ENCODE results near the gene KCNAB1.
A peak's percentile ranks its signal among the peaks of the same experiment; 100 is the strongest.
"Not testable (repeated sequence)": the region's sequence is repeated elsewhere in the genome, so short reads cannot be mapped to it uniquely, and the experiment has no call there.

The KCNAB1 gene

DNA sequence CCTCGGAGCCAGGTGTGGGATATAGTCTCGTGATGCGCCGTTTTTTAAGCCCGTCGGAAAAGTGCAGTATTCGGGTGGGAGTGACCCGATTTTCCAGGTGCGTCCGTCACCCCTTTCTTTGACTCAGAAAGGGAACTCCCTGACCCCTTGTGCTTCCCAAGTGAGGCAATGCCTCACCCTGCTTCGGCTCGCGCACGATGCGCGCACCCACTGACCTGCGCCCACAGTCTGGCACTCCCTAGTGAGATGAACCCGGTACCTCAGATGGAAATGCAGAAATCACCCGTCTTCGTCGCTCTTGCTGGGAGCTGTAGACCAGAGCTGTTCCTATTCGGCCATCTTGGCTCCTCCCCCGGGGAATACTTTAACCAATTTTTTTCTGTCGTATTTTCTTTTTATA is 164.3 kb downstream of the KCNAB1 start:
- DNase-seq: not testable (repeated sequence)

DNA sequence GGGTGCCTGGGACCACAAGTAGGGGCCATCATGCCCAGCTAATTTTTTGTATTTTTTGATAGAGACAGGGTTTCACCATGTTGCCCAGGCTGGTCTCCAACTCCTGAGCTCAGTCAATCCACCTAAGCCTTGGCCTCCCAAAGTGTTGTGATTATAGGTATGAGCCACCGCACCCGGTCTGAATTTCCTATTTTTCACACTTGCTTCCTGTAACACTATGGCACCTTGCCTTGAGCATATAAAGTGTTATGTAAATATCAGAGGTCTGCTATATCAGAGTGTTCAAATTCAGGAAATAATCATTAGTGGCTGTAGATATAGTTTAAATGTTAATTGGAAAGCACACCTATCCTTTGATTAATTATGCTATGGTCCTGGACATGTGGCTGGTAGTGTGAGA is 165.2 kb downstream of the KCNAB1 start:
- no peak for DNase-seq

DNA sequence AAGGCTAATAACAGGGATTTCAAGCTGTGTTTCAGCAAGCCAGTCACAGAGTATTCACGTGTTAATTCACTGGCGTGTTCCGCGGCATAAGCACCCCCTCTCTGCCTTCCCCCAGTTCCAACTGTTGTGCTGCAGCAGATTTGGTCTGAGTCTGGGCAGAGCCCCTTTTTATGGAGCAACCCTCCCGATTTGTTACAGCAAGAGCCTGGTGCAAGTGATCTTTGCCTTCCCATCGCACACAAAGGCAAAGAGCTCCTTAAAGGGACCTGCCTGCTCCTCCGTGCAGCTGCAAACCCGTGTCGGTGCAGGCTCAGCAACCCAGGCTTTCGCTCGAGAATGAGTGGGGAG is 170.5 kb downstream of the KCNAB1 start:
- DNase-seq: no peak

DNA sequence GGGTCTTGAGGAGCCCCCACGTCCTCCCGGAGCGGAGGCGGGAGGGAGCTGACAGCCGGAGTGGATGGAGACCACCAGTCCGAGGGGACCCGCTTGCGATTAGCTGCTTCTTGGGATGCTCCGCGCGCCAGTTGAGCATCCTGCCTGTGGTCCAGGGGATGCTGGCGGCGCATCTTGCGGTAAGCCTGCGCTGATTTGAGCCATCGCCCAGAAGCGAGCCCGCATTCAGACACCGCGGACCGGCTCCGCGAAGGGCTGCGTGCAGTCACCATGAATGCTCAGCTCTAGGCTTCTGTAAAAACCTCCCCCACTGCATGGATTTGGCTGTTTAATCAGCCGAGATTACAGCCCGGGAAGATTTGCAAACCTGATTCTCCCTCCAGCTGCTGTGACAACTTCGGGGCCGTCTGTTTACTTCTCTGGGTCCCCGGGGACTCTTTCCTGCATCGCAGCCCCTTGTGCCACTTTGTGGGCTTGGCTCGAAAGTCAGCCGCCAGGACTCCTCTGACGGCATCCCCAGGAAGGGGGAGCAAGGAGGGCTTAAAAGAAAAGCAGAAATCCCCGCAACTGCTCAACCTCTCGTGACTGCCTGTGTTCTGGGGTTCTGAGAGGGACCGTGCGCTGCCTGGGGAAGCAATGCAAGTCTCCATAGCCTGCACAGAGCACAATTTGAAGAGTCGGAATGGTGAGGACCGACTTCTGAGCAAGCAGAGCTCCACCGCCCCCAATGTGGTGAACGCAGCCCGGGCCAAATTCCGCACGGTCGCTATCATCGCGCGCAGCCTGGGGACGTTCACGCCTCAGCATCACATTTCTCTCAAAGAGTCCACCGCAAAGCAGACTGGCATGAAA is 171.1 kb downstream of the KCNAB1 start:
- peak; percentile 77 to 87 (median 85) for DNase-seq

DNA sequence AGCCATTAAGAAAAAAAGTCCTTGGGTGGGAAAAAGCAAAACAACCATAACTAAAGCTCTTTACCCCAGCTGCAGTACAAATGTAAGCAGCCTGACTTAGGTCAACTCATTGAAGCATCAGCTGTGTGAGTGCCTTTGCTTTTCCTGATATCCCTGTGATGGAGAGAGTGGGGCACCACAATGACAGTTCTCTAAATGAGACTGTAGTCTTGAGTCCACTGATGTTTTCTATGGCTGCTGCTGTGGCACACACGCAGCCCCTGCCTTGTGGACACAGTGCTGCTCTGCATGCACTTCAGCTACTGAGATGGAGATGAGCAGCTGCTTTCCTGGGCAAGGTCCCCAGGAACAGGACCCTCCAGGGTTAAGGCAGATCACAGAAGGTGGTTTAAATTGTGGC is 173.2 kb downstream of the KCNAB1 start:
- no peak for DNase-seq

DNA sequence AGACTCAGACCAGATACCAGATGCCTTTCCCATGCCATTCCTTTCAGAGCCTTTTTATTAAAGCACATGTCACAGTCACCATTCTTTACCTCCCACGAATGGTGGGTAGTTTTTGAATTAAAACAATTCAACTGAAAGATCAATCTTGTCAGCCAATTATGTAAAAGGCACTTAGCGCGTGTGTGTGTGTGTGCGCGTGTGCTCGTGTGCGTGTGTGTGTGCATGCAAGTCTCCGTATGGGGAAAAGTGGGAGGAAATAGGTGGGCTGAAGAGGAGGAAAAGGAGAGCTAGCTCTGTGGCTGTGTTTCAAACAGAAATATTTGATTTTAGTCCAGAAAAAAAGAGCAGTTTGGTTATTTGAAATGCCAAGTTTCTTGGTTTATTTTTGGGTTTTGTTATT is 177.2 kb downstream of the KCNAB1 start:
- DNase-seq: no peak

DNA sequence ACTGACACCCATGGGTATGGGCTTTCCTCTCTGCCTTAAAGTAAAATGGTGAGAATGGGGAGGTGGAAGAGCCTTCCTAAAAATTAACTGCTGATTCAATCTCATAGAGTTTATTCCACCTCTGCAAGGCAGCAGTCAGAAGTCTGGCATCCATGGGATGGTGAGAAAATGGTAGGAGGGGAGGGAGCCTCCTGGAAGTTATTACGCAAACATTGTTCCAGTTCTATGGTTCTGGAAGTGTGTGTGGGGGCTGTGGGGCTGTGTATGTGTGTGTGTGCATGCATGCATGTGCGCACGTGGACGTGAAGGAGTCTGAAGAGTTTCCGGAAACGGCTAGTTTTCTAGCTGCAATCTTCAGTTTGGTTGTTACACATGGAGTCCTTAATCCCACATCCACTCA is 177.6 kb downstream of the KCNAB1 start:
- no peak for DNase-seq

DNA sequence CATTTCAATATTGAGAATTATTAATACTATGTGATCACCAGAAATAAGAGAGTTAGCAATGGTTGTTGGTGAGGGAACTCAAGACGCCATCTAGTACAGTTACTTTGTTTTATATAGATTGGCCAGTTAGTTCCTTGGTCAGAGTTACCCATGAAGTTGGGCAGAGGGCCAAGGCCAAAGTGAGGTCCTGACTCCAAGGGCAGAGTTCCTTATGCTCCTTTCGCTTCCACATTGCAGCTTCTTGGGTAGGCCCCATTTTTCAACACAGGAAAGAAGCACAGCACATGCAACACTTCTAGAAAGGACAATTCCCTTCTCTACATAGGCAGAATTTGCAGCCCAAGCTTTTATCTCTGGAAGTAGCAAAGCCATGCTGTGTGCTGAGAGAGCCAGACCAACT is 178.6 kb downstream of the KCNAB1 start:
- DNase-seq: peak; percentile 86 to 89 (median 88)

DNA sequence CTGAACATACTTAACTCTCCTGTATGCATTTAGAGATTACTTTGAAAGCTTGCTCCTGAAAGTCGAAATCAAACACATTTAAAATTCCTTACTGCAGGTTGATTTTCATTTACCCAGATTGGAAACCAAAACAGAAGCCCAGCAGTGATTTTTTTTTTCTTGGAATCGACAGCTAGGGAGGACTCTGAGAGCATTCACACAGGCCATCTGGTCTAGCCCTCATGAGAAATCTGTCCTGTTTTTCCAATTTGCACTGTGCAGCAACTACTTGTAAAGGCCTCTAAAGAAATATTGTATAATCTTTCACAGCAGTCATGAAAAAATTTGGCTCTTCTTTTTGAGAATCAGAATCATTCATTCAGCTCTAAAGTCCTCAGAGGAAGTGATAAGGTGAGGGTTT is 179.2 kb downstream of the KCNAB1 start:
- DNase-seq: no peak

DNA sequence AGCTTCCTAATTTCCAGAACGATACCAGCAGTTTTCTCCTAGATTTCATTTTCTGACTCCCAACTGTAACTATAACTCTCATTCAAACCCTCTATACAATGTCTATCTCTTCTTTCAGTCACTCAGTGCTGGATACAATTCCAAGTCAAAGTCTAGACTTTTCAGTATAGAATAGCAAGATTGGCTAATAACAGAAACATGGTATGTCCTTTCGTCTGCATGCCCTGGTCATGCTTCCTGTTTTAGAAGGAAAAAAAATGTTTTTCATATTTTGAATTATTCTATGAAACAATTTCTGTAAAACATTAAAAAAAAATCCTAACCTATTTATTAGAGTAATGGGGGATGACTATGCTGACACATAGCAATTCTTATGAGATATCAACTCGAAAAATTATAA is 180.0 kb downstream of the KCNAB1 start:
- DNase-seq: peak in 1 of 3 donors; percentile 35

DNA sequence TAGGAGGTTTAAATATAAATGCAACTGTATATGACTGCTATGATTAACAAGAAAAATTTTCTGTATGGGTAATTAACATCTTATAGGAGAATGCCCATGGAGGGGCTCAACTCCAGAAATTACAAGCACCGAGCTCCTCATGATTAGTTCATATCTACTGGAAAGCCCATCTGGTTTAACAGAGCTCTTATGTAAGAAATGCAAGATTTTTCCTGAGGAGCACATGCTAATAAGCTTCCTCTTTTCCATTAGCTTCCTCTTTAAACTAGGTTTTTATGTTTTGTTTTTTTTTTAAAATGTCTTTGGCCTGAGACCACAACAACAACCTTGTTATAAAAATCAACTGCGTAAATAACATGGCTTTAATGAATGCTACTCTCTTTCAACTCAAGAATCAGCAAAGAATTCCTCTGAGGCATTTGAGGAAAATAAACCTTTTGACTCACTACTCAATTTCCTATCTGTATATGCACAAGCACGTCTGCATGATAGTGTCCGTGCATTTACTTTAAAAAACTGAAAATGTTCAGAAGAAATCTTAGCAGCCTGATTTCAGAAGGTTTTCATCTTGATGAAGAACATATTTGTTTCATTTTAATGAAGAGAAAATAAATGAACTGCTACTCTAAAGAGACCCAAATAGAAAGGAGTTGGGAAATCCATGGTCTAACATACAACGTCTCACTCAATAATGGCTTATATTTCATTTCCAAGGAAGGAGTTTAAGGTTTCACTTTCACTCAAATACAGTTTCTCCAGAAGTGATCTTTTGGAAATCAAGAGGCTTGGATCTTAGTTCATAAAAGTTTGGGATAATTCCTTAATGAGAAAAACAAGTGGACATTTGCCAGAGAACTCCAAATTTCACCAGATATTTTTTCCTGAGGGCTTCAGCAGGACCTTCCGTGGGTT is 180.8 kb downstream of the KCNAB1 start:
- peak; percentile 66 to 86 (median 86) for DNase-seq

DNA sequence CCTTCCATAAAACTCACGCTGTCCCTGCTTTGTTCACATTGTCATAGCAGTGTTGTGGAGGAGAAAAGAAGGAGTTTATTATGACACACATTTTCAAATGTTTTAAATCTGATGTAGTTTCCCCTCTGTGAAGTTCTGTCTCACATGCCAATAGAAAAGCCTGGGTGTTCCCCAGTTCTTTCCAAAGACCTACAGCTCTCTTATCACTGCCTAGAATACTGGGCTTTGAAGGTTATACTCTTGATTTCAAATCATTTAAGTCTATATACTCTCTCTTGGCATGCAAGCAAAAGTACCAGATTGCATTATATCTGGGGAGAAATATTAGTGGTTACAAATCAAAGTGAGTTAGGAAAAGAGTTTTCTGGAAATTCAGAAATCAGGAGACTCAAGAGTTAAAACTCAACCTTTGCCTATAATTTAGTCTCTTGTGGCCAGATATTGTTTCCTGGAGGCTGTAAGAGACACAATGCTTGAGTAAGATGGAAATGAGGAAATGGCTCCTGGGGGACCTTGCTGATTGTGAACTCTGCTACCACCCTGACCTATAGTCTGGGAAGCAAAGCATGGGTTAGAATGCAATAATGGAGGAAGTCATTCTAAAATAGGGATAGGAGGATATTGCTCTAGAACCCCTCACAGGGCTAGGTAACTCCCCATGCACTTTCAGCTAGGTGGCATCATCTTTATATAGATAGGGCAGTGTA is 182.8 kb downstream of the KCNAB1 start:
- DNase-seq: peak; percentile 32 to 41 (median 34)

DNA sequence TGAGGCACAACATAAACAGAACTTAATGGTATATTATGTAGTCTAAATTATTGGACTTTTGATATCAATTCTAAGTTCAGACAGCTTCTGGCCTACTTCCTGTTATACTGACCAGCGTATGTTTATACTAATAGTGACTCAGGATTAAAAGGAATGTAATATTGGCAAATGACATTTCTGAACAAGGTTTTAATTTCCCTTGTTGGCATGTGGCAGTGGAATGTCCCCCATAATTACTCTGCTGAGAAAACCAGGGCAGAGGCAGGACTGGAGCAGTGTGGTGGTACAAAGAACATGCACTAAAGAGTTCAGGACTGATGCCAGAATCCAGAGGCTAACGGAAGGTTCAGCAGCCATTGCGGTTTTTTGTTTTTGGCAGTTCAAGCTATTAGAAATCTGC is 184.0 kb downstream of the KCNAB1 start:
- DNase-seq: no peak

DNA sequence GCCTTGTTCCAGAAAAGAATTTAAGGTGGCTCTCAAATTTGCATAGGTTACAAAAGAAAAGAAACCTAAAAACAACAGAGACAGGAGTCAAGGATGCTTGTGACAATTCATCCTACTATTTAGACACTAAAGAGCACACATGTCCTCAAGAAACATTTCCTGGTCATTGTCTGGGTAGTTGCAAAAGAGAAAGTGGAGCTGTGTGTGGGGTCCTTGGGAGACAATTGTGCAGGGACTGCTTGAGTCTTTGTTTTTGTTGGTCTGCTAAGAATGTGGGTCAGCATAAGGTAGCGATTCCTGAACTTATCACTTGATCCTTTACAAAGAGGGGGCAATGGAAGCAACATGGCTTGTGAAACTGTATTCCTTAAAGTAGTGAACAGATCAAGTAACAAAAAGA is 185.3 kb downstream of the KCNAB1 start:
- DNase-seq: no peak

DNA sequence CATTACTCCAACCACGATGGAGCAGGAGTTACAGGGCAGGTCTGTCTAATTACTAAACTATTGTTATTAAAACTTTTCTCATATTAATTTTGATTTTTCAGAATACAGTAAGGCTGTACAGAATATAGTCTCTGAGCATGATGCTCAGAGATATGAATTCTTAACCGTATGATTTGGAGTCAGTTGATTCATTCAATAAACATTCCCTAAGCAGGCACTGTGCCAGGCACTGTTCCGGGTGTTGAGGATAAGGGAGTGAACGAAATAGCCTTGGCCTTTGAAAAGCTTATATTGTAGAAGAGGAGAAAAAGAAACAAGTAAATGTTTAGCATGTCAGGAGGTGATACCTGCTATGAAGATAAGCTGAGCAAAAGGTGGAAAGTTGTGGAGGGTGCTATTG is 187.3 kb downstream of the KCNAB1 start:
- no peak for DNase-seq

DNA sequence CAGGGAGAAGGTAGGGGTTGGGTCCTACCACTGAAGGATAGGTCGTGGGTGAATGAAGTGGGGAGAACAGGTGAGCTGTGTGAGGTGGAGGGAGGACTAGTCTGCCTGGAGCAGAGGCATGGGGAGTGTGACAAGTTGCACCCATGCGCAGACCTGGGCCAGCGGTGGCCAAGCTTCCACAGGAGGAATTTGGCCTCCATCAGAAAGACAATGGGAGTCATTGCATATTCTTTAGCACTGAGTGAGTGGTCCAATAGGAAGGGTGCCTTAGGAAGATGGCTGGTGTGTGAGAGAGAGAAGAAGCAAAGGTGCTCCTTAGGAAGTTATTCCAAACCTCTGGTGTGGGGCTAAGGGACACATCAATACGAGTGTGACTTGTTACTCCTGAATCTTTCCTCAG is 191.1 kb downstream of the KCNAB1 start:
- no peak for DNase-seq

DNA sequence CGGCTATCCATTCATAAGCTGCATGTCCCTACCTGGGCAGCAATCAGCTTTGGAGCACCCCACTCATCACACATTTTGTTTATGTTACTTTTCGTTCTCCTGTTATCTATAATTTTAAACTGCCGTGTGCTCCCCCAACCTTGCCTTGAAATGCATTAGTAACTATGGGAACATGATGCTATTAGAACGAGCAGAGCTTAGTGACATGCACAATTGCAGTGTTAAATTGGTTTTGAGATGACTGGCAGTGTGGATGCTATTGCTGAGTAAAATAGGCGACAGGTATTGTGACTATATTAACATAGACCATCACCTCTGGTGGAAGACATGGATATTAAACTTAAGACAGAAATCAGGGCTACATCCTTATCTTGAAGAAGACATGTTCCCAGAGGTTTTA is 191.6 kb downstream of the KCNAB1 start:
- no peak for DNase-seq

DNA sequence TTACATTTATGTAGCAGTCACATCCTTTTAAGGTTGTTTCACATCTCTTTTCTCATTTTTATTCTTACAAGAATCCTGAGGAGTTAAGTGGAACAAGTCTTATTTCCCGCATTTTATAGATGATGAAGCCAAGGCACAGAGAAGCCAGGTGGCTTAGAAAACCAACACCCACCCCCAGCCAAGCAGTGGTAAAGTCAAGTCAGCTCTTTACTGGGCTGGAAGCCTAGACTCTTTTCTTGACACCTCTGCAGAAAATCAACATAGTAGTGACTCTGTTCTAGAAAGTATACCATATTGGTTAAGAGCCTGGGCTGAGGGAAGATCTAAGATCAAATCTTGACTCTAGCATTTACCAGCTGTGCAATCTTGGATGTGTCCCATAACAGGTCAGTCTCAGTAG is 195.7 kb downstream of the KCNAB1 start:
- no peak for DNase-seq

DNA sequence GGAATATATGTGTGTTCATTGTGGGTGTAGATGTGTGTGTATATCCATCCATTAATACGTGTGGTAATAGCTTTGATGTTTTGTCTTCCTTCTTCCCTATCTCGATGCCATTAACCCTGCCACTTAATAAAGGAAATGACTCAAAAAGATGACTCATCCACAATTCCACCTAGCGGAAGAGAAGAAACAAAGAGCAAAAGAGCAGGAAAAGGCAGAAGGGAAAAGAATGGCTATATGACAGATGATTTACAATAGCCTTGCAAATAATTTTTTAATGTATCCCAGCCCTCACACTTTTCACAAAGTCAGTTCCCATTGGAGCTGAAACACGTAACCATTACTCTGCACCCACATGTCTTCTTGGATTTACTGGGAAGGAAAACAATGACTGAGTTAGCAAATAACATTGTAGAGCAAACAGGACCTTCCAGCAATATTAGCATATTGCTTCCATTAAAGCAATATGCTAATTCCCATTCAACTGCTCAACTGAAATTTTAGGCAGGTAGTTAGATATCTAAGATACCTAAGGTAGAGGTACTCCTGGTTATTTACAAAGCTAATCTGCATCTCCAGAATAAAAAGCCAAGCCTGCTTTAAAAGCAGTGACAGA is 197.2 kb downstream of the KCNAB1 start:
- DNase-seq: peak; percentile 27 to 65 (median 59)

DNA sequence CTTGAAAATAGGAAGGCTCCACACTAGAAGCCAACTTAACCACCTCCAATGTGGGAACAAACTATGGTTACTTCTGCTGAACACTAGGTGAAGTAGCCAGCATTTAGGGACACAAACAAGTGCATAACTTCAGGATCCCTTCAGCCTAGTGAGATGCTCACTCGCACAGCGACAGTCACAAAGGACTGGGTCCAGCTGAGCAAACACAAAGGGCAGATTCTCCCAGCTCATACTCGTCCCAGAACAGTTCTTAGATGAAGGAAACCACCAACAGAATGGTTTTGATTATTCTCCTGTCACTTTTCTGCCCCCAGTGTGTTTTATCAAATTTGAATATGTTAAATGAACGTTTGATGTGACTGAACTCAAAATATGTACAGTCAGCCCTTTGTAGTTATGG is 201.6 kb downstream of the KCNAB1 start:
- no peak for DNase-seq

DNA sequence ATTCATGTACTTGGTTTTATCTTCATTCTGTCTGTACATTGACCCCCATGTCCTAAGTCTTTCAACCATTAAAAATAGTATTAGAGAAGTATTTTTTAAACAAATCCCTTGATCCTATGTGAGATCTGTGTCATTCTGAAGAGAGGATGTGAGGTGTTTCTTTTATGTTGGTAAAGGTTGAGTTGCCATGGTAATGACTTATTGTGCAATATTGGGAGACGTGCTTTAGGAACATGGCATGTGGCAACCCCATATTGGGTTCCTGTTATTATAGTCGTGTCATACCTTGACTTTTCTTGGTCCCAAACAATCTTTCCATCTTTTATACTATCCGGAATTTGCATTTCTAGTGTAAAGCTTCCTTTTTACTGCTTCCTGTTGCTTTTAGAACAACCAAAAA is 203.1 kb downstream of the KCNAB1 start:
- DNase-seq: no peak

DNA sequence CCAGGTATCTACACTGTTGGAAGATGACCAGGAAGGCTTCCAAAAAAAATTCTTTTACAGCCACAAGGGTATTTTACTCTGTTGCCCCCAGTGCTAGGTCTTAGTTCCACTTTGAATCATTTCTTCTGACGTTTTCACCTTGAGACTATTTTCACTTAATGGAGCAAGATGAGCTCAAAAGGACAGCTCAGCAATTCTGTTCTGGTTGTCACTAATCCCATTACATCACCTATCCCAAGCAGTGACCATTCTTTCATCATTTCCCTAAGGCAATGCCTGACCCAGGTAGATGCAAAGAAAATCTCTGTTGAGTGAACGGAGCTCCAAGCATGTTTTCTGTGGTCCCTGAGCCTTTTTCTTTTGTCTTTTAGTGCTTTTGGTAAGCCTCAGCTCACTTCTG is 210.0 kb downstream of the KCNAB1 start:
- no peak for DNase-seq

DNA sequence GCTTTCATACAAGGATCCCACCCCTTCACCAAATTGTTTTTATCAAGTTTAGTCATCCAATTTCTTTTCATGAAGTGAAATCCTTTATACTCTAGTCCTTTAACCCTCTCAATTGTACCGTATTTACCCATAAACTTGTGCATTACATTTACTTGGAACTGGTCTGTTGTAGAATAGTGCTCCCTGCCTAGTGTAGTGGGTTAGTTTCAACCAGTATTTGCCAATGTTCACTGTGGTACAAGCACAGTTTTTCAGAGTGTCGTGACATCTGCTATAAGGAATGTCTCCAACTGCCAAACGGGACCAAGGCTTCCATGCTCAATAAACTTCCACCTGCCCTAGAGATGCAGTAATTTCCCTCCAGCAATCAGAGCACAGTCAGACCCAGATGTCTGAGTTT is 211.9 kb downstream of the KCNAB1 start:
- no peak for DNase-seq
